ENCODE measurements around the gene XPA.

XPA gene

GRCh38 chr9:97628668-97629067 lies 68.5 kb downstream of the XPA start:
- no peak for TF ChIP-seq CTCF (IDR thresholded peaks at IDR 0.05)

- TF ChIP-seq CTCF (IDR thresholded peaks at IDR 0.05): no peak
Measured at GRCh38 chr9:97627624-97628023, 69.5 kb downstream of the XPA start.

GRCh38 chr9:97625620-97626019 lies 71.5 kb downstream of the XPA start:
- TF ChIP-seq CTCF (IDR thresholded peaks at IDR 0.05): no peak

Measured in LNCAP (cell line).